ENCODE measurements around the gene IL17C. TPM values are rescaled to one million over a fixed set of nuclear protein-coding genes. Genes with fewer than 3 reads are reported as not detected.

The IL17C gene
- total and polyA plus RNA-seq, 2 of the 8 experiments (the other 6 are each of a cell fraction or from before 2014, with no cell fraction given): 1.1 to 1.9 TPM

DNA sequence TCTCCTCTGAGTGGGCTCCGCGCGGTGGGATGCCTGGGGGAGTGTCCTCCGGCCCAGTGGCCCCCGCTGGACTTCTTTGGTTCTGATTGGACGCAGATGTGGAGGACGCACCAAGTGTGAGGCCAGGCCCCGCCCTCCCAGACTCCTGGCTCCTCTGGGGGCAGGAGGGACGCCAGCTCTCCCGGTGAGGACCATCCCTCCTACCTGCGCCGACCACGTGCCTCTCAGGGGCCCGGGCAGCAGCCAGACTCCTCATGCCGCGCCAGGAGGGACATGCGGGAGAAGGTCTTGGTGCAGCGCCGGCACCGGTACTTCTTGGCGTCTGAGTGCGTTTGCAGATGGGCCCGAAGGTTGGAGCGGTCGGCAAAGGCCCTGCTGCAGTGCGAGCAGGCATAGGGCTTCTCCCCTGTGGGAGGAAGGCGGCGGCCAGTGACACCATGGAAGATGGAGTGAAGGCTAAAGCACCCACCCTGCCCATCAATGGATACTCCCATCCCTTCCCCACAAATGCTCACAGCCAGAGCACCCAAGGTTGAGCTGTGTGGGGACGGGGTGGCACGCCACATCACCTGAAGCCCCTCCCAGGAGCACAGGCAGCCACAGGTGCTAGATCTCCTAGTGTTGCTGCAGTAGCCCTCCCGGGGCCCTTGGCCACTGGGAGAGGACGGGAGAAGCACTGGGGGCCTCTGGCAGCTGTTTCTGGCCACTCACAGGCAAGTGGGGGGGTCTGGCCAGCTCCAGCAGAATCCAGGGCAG lies 40.0 kb downstream of the IL17C start:
- no peak overlapping the region for H2AFZ ChIP-seq (ENCODE audit: low read length)
- no peaks in the 10 kb centered on the region for H3K27me3 ChIP-seq (replicated peaks in 1 of 4; ENCODE audit: control insufficient read depth in 3 of 4, extremely low read depth in 1 of 4, insufficient read depth in 3 of 4, low read length in 3 of 4)
- no peak overlapping the region for H3K4me2 ChIP-seq (ENCODE audit: insufficient read depth in 1 of 2, low read depth in 2 of 2, low read length in 2 of 2)
- ChIA-PET CTCF (ENCODE audit: partially characterized antibody) (interaction anchor here (0.8 to 1.7 kb wide), 2 partner anchors 59 to 69 kb away, joined by 3 read pairs; no protein-coding TSS in a partner anchor), POLR2A (ENCODE audit: partially characterized antibody) (interaction anchor here (0.6 to 1.5 kb wide), 2 partner anchors 9 to 20 kb away, joined by 3 read pairs; no protein-coding TSS in a partner anchor)
- H3K27ac ChIP-seq (ENCODE audit: low read depth, low read length): no peak overlapping the region
- H4K5ac ChIP-seq (ENCODE audit: insufficient read length, low read depth, low read length): no peak overlapping the region
- H2BK20ac ChIP-seq (ENCODE audit: low read length): no peak overlapping the region
- H3K23me2 ChIP-seq (ENCODE audit: low read depth, low read length): no peaks in the 10 kb centered on the region
- no peak overlapping the region; the same call in 1 of the 2 replicates for H2BK5ac ChIP-seq (ENCODE audit: low read depth, low read length)
- peak overlapping the region; percentile 4 for H4K8ac ChIP-seq (ENCODE audit: extremely low read depth, insufficient read depth, low read length)
- no peak overlapping the region for H4K91ac ChIP-seq (replicated peaks; ENCODE audit: insufficient read length, low read length)
- no peak overlapping the region for H2BK120ac ChIP-seq (replicated peaks; ENCODE audit: low read depth, low read length)
- no peak overlapping the region for H3K4ac ChIP-seq (replicated peaks; ENCODE audit: insufficient read length, low read depth, low read length)
- H3K36me3 ChIP-seq (ENCODE audit: control insufficient read depth in 2 of 4, insufficient read depth in 4 of 4, low read length in 3 of 4): no peaks in the 10 kb centered on the region
- WGBS, 2 experiments (ENCODE audit: extremely low coverage in 1 of 2, insufficient coverage in 1 of 2, insufficient read length in 1 of 2, insufficient replicate concordance in 2 of 2, low coverage in 1 of 2, low lambda C conversion rate in 2 of 2, missing lambda C conversion rate in 1 of 2): 86% methylated on average over 30 of the region's 32 CpGs; no CpG with 5 or more reads in 1 of the 2 experiments
- no peak overlapping the region for H3K23ac ChIP-seq (ENCODE audit: insufficient read length)
- no peak overlapping the region for H3K4me3 ChIP-seq (ENCODE audit: extremely low read depth in 1 of 4, insufficient read depth in 2 of 4, low read depth in 3 of 4, low read length in 4 of 4)
- no peak overlapping the region for H3K9ac ChIP-seq (replicated peaks in 1 of 4; ENCODE audit: extremely low read depth in 1 of 4, low read depth in 3 of 4, low read length in 3 of 4)
- no peaks in the 10 kb centered on the region for H3K4me1 ChIP-seq (replicated peaks in 1 of 4; ENCODE audit: control insufficient read depth in 3 of 4, insufficient read depth in 4 of 4, low read length in 3 of 4)
- FAIRE-seq (no peak), DNase-seq (ENCODE audit: low read depth in 1 of 2, low spot score in 2 of 2) (no peak)
- H4K20me1 ChIP-seq (replicated peaks in 1 of 2; ENCODE audit: control insufficient read depth in 1 of 2, insufficient read depth in 2 of 2, low read length in 2 of 2): peaks cover 0 to 2% of the 10 kb centered on the region in 2 experiments
- H3K9me3 ChIP-seq (ENCODE audit: insufficient read depth in 2 of 2, low read depth in 1 of 2, low read length in 1 of 2): no peaks in the 10 kb centered on the region
- no peak overlapping the region for H3K56ac ChIP-seq (replicated peaks; ENCODE audit: insufficient read length, low read depth, low read length)
- no peak overlapping the region for H2BK15ac ChIP-seq (ENCODE audit: low read length)
- no peak overlapping the region for H3K18ac ChIP-seq (ENCODE audit: extremely low read depth, low read length)
- H2BK12ac ChIP-seq (ENCODE audit: low read depth, low read length): 0 out of 2 replicates have a peak overlapping the region, but pooled peaks have one; percentile 39
- H3K14ac ChIP-seq (ENCODE audit: insufficient read length): no peak overlapping the region
- H3K79me2 ChIP-seq (ENCODE audit: control insufficient read depth in 1 of 2, insufficient read depth in 2 of 2, low read length in 2 of 2): no peaks in the 10 kb centered on the region
- H3K79me1 ChIP-seq (ENCODE audit: low read depth, low read length): no peaks in the 10 kb centered on the region
- H2AK5ac ChIP-seq (ENCODE audit: low read depth, low read length): no peak overlapping the region
- TF ChIP-seq EZH2 (IDR thresholded peaks at IDR 0.05; ENCODE audit: low read depth, low read length, severe bottlenecking) (no peak), PHF8 (conservative IDR thresholded peaks at IDR 0.05; ENCODE audit: low read depth, low read length) (no peak), RBBP5 (IDR thresholded peaks at IDR 0.05; ENCODE audit: borderline replicate concordance, low read depth, low read length) (no peak), USF2 (IDR thresholded peaks at IDR 0.05; ENCODE audit: low read length) (no peak), CTCF (IDR thresholded peaks at IDR 0.05; ENCODE audit: control extremely low read depth in 1 of 3, insufficient read depth in 1 of 3, low read depth in 1 of 3, low read length in 3 of 3) (no peak), MAX (IDR thresholded peaks at IDR 0.05) (no peak), JUN (IDR thresholded peaks at IDR 0.05; ENCODE audit: low read depth, low read length) (no peak)

Data from H1 (cell line).